ACC112 (cell line): ENCODE results near the gene ALOX15.
"Not testable (repeated sequence)": the region's sequence is repeated elsewhere in the genome, so short reads cannot be mapped to it uniquely, and the experiment has no call there.

Source experiments
- H2AFZ ChIP-seq: fragments of 200-600 bp; sonication (generic); one replicate; pipeline ENCODE4 v1.6.0; 2017; ENCODE audit warnings: antibody characterized with exemption, low read length; ENCODE audit not compliant: unreplicated experiment
- H3K27ac ChIP-seq: fragments of 200-600 bp; sonication (generic); 2 replicates; pipeline ENCODE4 v1.5.1; 2014; ENCODE audit warnings: low read depth, mild to moderate bottlenecking, antibody characterized with exemption, low read length, moderate library complexity
- H3K27me3 ChIP-seq: fragments of 200-600 bp; sonication (generic); 2 replicates; pipeline ENCODE4 v1.6.1; 2014; ENCODE audit warnings: mild to moderate bottlenecking, antibody characterized with exemption, low read length, moderate library complexity, mixed read lengths; ENCODE audit not compliant: insufficient read depth
- H3K36me3 ChIP-seq: fragments of 200-600 bp; sonication (generic); 2 replicates; pipeline ENCODE4 v1.6.1; 2016; ENCODE audit warnings: mild to moderate bottlenecking, antibody characterized with exemption, low read length, moderate library complexity, mixed read lengths; ENCODE audit not compliant: insufficient read depth
- H3K4me1 ChIP-seq: fragments of 200-600 bp; sonication (generic); one replicate; pipeline ENCODE4 v1.6.1; 2016; ENCODE audit warnings: low read length, mixed read lengths; ENCODE audit not compliant: insufficient read depth, unreplicated experiment, control insufficient read depth
- H3K4me3 ChIP-seq: fragments of 200-600 bp; sonication (generic); 2 replicates; pipeline ENCODE4 v1.5.1; 2014; ENCODE audit warnings: mild to moderate bottlenecking, low read depth, low read length
- H3K79me2 ChIP-seq: fragments of 200-600 bp; sonication (generic); one replicate; pipeline ENCODE4 v1.6.0; 2016; ENCODE audit warnings: low read length; ENCODE audit not compliant: control insufficient read depth, unreplicated experiment, insufficient read depth

ALOX15 gene

DNA sequence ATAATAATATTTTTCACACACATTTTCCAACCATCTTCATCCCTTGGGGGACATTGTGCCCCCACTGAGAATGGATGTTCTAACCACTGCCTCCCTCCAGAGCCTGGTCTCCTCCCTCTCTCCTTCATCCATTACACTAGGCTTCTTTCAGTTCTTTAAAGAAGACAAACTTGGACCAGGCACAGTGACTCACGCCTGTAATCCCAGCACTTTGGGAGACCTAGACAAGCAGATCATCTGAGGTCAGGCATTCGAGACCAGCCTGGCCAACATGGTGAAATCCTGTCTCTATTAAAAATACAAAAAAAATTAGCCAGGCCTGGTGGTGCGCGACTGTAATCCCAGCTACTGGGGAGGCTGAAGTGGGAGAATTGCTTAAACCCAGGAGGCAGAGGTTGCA, 6.5 kb downstream of the ALOX15 start:
- Histone ChIP-seq H3K4me1 (peaks cover 7% of the 10 kb centered on the region), H3K36me3 (no peaks in the 10 kb centered on the region), H3K4me3 (no peak overlapping the region), H3K27ac (no peak overlapping the region), H3K27me3 (peaks cover 43% of the 10 kb centered on the region), H3K79me2 (no peaks in the 10 kb centered on the region), H2AFZ (no peak overlapping the region)

DNA sequence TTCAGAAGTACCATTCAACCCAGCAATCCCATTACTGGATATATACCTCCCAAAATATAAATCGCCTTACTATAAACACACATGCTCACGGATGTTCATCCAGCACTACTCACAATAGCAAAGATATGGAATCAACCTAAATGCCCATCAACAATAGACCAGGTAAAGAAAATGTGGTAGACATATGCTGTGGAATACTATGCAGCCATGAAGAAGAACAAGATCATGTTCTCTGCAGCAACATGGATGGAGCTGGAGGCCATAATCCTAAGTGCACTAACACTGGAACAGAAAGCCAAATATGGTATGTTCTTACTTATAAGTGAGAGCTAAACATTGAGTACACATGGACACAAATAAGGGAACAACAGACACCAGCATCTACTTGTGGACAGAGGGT, 7.8 kb downstream of the ALOX15 start:
- H3K27me3 ChIP-seq = peaks cover 34% of the 10 kb centered on the region
- peaks cover 7% of the 10 kb centered on the region for H3K4me1 ChIP-seq
- H3K4me3 ChIP-seq = no peak overlapping the region
- no peak overlapping the region for H3K27ac ChIP-seq
- no peak overlapping the region for H2AFZ ChIP-seq
- no peaks in the 10 kb centered on the region for H3K36me3 ChIP-seq
- no peaks in the 10 kb centered on the region for H3K79me2 ChIP-seq

DNA sequence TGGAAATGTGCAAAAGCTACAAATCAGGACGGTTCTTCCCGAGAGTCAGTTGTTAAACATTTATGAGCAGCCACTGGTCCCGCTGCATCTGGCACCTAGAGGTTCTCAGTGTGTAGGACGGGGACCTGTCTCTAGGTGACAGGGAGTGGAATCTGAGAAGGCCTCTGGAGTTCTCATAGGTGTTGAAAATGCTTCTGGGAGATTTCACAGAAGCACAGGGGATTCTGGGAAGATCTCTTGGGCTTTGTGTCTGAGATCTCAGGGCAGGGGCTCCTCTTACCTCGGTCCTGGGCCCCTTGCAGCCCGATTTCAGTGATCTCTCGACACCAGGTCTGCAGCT, 8.9 kb downstream of the ALOX15 start:
- H2AFZ ChIP-seq = no peak overlapping the region
- H3K4me1 ChIP-seq = peaks cover 7% of the 10 kb centered on the region
- H3K36me3 ChIP-seq = no peaks in the 10 kb centered on the region

GRCh38 chr17:4631836-4632580, 9.5 kb downstream of the ALOX15 start:
- Histone ChIP-seq H3K79me2 (no peaks in the 10 kb centered on the region), H3K27me3 (peaks cover 26% of the 10 kb centered on the region), H3K4me3 (no peak overlapping the region), H2AFZ (no peak overlapping the region), H3K27ac (no peak overlapping the region), H3K36me3 (no peaks in the 10 kb centered on the region), H3K4me1 (peaks cover 7% of the 10 kb centered on the region)

More for the DNA sequence above, 8.9 kb downstream of the ALOX15 start:
- Histone ChIP-seq H3K79me2 (no peaks in the 10 kb centered on the region), H3K27me3 (peaks cover 31% of the 10 kb centered on the region), H3K27ac (no peak overlapping the region), H3K4me3 (no peak overlapping the region)

DNA sequence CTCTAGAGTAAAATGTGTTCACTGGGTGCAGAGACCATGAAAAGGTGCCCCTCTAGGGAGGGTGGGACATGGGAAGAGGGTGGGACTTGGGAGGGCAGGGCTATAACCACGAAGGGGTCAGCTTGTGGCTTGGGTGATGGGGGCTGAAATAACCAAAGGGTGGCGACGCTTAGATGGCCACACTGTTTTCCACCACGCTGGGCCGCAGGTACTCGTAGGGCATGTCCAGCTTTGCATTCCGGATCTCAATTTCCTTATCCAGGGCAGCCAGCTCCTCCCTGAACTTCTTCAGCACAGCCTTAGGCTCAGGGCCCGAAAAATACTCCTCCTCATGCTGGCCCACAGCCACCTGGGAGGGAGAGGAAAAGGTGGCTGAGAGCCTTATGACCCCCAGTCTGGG, 10.0 kb downstream of the ALOX15 start:
- no peaks in the 10 kb centered on the region for H3K79me2 ChIP-seq
- H3K36me3 ChIP-seq = no peaks in the 10 kb centered on the region
- no peak overlapping the region for H3K27ac ChIP-seq
- peaks cover 20% of the 10 kb centered on the region for H3K27me3 ChIP-seq
- H3K4me3 ChIP-seq = no peak overlapping the region
- H3K4me1 ChIP-seq = peaks cover 7% of the 10 kb centered on the region
- no peak overlapping the region for H2AFZ ChIP-seq

GRCh38 chr17:4626734-4627256, 14.7 kb downstream of the ALOX15 start:
- H3K4me1 ChIP-seq = peaks cover 13% of the 10 kb centered on the region
- no peak overlapping the region for H3K4me3 ChIP-seq
- no peak overlapping the region for H2AFZ ChIP-seq
- no peaks in the 10 kb centered on the region for H3K79me2 ChIP-seq
- H3K27ac ChIP-seq = no peak overlapping the region
- H3K36me3 ChIP-seq = no peaks in the 10 kb centered on the region
- H3K27me3 ChIP-seq = peaks cover 5% of the 10 kb centered on the region; the same call in 1 of the 2 replicates

- Histone ChIP-seq H3K27me3 (peaks cover 5% of the 10 kb centered on the region; the same call in 1 of the 2 replicates), H3K27ac (no peak overlapping the region), H3K4me3 (no peak overlapping the region), H3K4me1 (peaks cover 13% of the 10 kb centered on the region), H3K79me2 (no peaks in the 10 kb centered on the region), H2AFZ (no peak overlapping the region), H3K36me3 (no peaks in the 10 kb centered on the region)
These were observed 16.3 kb downstream of the ALOX15 start for GRCh38 chr17:4625181-4625617.

GRCh38 chr17:4624451-4624911, 17.0 kb downstream of the ALOX15 start:
- peaks cover 13% of the 10 kb centered on the region for H3K4me1 ChIP-seq
- H3K36me3 ChIP-seq, H3K79me2 ChIP-seq, H2AFZ ChIP-seq, H3K27me3 ChIP-seq, H3K27ac ChIP-seq, H3K4me3 ChIP-seq: not testable (repeated sequence)

GRCh38 chr17:4623249-4623648, 18.2 kb downstream of the ALOX15 start:
- no peak overlapping the region for H3K27ac ChIP-seq
- peaks cover 6% of the 10 kb centered on the region; the same call in 1 of the 2 replicates for H3K27me3 ChIP-seq
- no peak overlapping the region for H2AFZ ChIP-seq
- H3K4me1 ChIP-seq = peaks cover 13% of the 10 kb centered on the region
- no peaks in the 10 kb centered on the region for H3K36me3 ChIP-seq
- no peak overlapping the region for H3K4me3 ChIP-seq
- no peaks in the 10 kb centered on the region for H3K79me2 ChIP-seq

DNA sequence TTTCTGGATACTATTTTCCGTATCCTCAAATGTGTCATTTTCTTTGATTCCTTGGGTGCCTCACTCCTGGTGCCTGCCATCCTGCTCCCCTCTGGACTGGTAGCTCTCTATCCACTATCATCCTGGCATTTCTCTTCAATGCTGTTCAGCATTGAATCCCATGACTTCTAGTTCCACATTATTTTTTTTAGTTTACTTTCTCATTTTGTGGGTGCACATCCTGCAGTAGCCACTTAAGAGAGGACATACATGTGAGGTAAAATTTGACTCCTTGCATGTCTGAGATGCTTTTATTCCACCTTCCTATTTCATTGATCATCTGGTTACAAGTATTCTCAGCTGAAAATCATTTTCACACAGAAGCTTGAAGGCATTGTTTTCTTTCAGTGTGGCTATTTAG, 19.1 kb downstream of the ALOX15 start:
- H3K36me3 ChIP-seq = no peaks in the 10 kb centered on the region
- peaks cover 14% of the 10 kb centered on the region for H3K27me3 ChIP-seq
- no peaks in the 10 kb centered on the region for H3K79me2 ChIP-seq
- peaks cover 13% of the 10 kb centered on the region for H3K4me1 ChIP-seq
- no peak overlapping the region for H2AFZ ChIP-seq
- H3K27ac ChIP-seq = no peak overlapping the region
- no peak overlapping the region for H3K4me3 ChIP-seq

- no peak overlapping the region for H3K4me3 ChIP-seq
- no peaks in the 10 kb centered on the region for H3K36me3 ChIP-seq
- H3K79me2 ChIP-seq = no peaks in the 10 kb centered on the region
- no peak overlapping the region for H2AFZ ChIP-seq
- no peak overlapping the region for H3K27ac ChIP-seq
- peaks cover 13% of the 10 kb centered on the region for H3K4me1 ChIP-seq
- peaks cover 24% of the 10 kb centered on the region for H3K27me3 ChIP-seq
These were observed 20.9 kb downstream of the ALOX15 start for GRCh38 chr17:4620531-4621101.
